Right renal pelvis (tissue), 4 donors: Measurements from ENCODE around the gene PRRG1. TPM values are rescaled to one million over a fixed set of nuclear protein-coding genes. Genes with fewer than 3 reads are reported as not detected.
A peak's percentile ranks its signal among the peaks of the same experiment; 100 is the strongest.
"Not testable (repeated sequence)": the region's sequence is repeated elsewhere in the genome, so short reads cannot be mapped to it uniquely, and the experiment has no call there.

Experiments
- DNase-seq, 4 donors: peaks; one replicate each; pipeline ENCODE4 v3.0.0-alpha.2; 2013; ENCODE audit warnings: low read depth in 4 of 4, low spot score in 3 of 4, missing footprints in 1 of 4
- polyA plus RNA-seq, 4 donors: library from polyadenylated mRNA; unstranded; fragments of 120-200 nt; gene quantifications; one replicate each; pipeline ENCODE4 v1.2.1, GENCODE V29; 2013; ENCODE audit not compliant: insufficient read length in 4 of 4

PRRG1 gene
- polyA plus RNA-seq: 10 to 100 TPM; 20.3 to 28.5 (median 25.7) TPM

DNA sequence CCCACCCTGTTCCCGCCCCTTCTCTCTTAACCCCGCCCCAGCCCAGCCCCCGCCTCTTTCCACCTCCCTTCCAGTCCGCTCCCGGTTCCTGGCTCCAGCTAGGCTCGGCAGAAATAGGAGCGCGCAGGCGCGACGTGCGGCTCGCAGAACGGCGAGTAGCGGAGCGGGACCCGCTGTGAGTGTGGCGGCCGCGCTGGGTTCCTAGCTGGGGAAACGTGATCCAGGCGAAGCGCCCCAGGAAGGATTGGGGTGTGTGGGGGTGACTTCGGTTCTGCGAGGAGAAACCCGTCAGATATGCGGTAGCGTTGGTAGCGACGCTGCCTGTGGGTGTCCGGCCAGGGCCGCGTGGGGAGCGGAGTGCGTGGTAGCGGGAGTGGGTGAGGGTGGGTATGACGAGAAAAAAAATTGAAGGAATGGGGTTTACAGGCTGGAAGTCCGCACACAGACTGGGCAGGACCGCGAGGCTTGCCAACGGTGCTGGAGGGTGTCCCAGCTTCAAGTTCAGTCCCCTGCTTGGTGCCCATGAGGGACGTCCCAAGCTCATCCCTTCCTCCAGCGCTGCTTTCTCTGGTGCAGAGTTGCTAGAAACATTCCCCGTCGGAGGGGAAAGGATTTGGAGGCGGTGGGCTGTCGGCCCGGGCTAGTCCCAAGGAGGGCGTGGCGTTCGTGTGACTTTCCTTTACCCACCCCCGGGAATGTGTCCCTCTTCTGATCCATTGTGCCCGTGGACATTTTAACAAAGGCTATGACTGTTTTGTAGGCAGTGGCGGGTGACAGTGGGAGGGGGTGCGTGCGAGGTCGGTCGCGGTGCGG is at the start of gene PRRG1:
TSS of gene PRRG1 (plus strand) at position 144 of the 813 bp plus-strand sequence. CDS start 56,886 bp downstream, outside the sequence.
- DNase-seq: peak; percentile 55 to 69 (median 68)

DNA sequence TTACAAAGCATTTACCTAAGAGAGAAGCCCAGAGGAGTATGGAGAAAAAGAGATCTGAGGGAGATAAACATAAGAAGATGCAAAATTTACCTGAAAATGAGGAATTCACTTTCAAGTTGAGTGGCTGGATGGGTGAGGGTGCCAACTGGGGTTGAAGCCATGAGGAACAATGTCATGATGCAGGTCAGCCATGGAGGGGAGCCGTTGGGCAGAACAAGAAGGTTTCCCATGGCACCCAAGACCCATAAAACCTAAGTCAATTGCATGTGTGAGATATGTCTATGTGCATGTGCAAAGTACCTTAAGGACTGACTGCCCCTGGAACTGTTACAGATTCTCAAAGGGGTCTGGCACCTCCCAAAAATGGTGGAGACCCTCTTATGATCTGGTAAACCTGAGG is 46.6 kb upstream of the PRRG1 start:
- no peak for DNase-seq

DNA sequence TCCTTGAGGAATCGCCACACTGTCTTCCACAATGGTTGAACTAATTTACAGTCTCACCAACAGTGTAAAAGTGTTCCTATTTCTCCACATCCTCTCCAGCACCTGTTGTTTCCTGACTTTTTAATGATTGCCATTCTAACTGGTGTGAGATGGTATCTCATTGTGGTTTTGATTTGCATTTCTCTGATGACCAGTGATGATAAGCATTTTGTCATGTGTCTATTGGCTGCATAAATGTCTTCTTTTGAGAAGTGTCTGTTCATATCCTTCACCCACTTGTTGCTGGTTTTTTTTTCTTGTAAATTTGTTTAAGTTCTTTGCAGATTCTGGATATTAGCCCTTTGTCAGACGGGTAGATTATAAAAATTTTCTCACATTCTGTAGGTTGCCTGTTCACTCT is 43.9 kb upstream of the PRRG1 start:
- not testable (repeated sequence) for DNase-seq

DNA sequence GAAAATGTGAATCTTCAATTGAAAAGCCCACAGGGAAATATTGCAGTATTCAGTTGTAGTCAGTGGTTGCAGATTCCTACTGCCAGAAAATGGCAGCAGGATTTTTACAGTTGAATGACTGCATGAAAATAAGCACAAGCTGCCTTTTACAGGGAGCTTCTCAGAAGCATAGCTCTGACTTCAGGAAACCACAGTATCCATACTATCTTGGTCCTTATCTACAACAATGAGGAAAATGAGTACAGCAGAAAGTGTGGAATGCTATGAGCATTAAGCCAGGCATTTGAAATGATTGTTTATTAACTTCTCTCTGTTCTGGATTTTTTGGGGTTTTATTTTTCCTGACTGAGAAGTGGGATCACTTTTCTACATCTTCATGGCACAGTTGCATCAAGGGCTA is 34.6 kb upstream of the PRRG1 start:
- DNase-seq: no peak

GRCh38 chrX:37315511-37316248 is 33.5 kb upstream of the PRRG1 start:
- no peak for DNase-seq

GRCh38 chrX:37320541-37321203 is 28.5 kb upstream of the PRRG1 start:
- DNase-seq: no peak

GRCh38 chrX:37330642-37331041 is 18.5 kb upstream of the PRRG1 start:
- DNase-seq: no peak

GRCh38 chrX:37331546-37331945 is 17.6 kb upstream of the PRRG1 start:
- no peak for DNase-seq

DNA sequence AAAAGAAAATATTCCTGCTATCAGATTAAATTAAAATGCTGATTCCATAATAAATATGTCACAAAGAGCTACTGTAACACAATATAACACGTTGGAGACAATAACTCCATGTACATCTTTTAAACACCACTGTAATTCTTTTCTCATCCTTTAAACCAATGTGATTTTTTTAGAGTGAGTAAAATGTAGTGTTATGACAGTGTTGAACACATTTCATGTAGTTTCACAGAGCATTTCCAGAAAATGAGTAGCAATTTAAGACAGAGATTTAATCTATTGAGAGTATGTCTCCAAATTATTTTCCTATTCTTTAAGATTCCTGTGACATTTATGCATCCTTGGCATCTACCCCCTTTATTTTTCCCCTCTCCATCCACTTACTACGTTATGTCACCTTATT is 17.1 kb upstream of the PRRG1 start:
- no peak for DNase-seq

- DNase-seq: no peak
These were observed 16.0 kb upstream of the PRRG1 start for GRCh38 chrX:37332987-37333658.

GRCh38 chrX:37347420-37347819 is 1.7 kb upstream of the PRRG1 start:
- DNase-seq: peak in 1 of 4 donors; percentile 8

DNA sequence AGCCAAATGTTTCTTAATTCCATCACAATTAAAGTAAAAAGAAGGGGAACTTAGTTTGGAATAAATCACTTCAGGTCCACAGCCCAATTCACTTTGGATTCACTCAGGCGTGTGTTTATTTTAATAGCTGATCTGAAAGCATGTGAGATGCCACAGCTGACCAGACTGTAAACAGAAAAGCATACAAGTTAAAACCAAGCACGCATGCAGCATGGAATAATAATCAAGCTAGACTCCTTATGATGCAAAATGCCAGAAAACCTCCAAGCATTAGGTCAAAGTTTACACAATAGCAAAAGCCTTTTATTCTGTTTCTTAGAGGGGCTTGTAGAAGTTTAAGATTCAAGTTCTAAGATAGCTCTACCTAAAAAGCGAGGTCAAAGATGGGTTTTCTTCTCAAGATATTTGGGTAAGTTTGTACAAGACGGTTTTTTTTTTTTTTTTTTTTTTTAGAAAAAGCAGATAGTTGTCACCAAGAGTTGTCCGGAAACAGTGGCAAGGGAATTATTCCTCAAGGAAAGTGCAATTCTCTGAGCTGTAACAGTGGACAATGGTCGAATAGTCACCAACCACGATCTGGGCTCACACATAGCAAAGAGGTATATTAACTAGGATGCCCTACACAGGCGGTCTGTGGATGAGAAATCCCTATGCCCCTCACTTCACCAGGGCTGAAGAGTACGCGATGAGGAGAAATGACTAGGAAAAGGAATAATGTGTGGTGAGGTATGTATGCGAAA is 763 bp upstream of the PRRG1 start:
- DNase-seq: peak in 1 of 4 donors; percentile 25

DNA sequence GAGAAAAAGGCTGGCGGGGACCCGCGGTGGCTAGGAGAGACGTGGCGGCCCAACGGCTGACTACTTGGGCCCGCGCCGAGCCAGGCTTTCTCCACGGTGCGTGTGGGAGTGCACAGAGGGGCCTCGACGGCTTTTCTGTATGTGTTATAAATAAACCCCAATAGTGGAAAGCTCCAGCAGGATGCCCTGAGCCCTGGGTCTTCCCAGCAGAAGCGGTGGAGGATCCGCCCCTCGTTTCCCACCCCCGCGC is 268 bp upstream of the PRRG1 start:
- DNase-seq: no peak

DNA sequence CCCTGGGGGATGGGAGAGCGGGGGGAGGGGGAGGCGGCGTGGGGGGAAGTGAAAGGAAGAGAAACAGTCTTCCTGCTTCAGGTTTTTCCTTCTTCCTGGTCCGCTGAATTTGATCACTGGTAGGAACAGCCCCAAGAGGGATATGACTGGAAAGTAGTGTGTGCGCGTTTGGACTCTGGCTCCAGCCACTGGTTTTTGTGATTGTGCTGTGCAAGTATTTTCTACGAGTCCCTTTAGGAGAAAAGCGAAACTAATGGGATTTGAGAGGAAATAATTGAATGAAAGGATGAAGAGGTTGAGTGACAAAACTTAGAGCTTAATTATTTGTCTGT is 836 bp downstream of the PRRG1 start:
- DNase-seq: no peak

GRCh38 chrX:37353646-37354045 is 4.5 kb downstream of the PRRG1 start:
- no peak for DNase-seq

GRCh38 chrX:37357436-37357835 is 8.3 kb downstream of the PRRG1 start:
- no peak for DNase-seq

DNA sequence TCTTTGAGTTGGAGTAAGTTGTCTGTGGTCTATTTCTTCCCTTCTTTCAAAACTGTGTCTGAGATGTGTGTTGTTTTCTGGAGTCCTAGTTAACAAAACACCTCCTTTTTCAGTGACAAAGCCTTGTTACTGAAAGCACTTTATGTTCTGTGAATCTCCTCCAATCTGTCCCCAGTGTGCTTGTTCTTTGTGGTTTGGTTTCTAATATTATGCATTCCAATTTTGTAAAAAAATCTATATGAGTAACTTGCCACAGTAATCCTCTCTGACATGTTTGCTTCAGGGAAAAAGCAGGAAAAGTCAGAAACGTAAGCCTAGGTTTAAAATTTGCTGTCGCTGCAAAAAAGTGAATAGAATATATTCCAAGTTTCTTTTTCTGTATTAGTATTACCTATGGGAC is 12.4 kb downstream of the PRRG1 start:
- DNase-seq: no peak

- DNase-seq: no peak
These were observed 15.5 kb downstream of the PRRG1 start for GRCh38 chrX:37364666-37365065.

- no peak for DNase-seq
These were observed 18.8 kb downstream of the PRRG1 start for GRCh38 chrX:37367946-37368345.

- no peak for DNase-seq
These were observed 21.5 kb downstream of the PRRG1 start for GRCh38 chrX:37370499-37371141.
